NT2/D1 (cell line): ENCODE measurements around the gene NUDCD3.

Source experiments
- DNase-seq: peaks from one replicate; pipeline ENCODE4 v3.0.0-alpha.2; 2011; ENCODE audit warnings: low read depth, low spot score
- H3K27me3 ChIP-seq: 2 replicates; pipeline ENCODE4 v1.6.0; 2011; ENCODE audit warnings: mild to moderate bottlenecking; ENCODE audit not compliant: insufficient read length, insufficient read depth
- H3K36me3 ChIP-seq: 2 replicates; pipeline ENCODE4 v1.6.1; 2011; ENCODE audit warnings: mild to moderate bottlenecking, low read length, mixed read lengths; ENCODE audit not compliant: insufficient read depth, insufficient read length
- H3K4me1 ChIP-seq: 2 replicates; pipeline ENCODE4 v1.5.1; 2011; ENCODE audit not compliant: insufficient read depth, insufficient read length
- H3K4me3 ChIP-seq: 2 replicates; pipeline ENCODE4 v1.5.1; 2011; ENCODE audit warnings: low read depth; ENCODE audit not compliant: insufficient read length
- H3K9ac ChIP-seq: 2 replicates; pipeline ENCODE4 v1.6.0; 2011; ENCODE audit warnings: low read depth; ENCODE audit not compliant: insufficient read length
- H3K9me3 ChIP-seq: 2 replicates; pipeline ENCODE4 v1.5.1; 2011; ENCODE audit warnings: mild to moderate bottlenecking, low read length; ENCODE audit not compliant: insufficient read depth
- SUZ12 ChIP-seq: IDR thresholded peaks from 2 replicates; pipeline ENCODE4 v1.6.1; 2011; ENCODE audit not compliant: insufficient read length, insufficient read depth; ENCODE audit errors: extremely low read depth
- YY1 ChIP-seq: IDR thresholded peaks from 2 replicates; pipeline ENCODE4 v1.6.1; 2011; ENCODE audit not compliant: insufficient read length, insufficient read depth
- ZNF274 ChIP-seq: IDR thresholded peaks from 2 replicates; pipeline ENCODE4 v1.6.1; 2011; ENCODE audit warnings: mild to moderate bottlenecking, low read depth, low read length

Gene NUDCD3

DNA sequence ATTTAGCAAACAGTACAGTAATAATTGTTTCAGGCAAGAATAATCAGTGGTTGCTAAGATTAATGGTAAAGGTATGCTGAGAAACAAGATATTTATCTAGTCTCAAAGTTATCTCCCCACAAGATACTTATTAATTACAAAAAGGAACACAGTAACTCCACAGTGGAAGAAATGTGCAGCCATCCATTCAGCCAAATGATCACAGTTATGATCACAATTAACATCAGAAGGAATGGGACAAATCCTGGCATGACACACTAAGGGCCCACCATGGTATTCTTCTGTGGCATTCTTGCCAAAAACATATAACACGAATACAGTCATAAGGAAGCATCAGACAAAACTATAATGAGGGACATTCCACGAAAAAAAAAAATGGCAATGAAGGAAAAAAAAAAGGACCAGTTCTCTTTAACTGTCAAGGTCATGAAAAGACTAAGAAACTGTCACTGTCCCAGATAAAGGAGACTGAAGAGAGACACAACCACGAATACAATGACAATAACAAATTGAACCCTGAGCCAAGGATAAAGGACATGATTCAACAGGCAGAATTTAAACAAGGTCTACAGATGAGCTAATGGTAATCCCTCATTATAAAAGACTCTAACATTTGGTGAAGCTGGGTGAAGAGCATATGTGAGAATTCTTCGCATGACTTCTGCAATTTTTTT is 20.9 kb downstream of the NUDCD3 start:
- Histone ChIP-seq H3K27me3 (no peaks in the 10 kb centered on the region), H3K36me3 (peaks cover 95% of the 10 kb centered on the region), H3K9me3 (no peaks in the 10 kb centered on the region), H3K4me3 (no peak overlapping the region), H3K4me1 (no peaks in the 10 kb centered on the region), H3K9ac (no peak overlapping the region)
- no peak for DNase-seq
- TF ChIP-seq YY1 = no peak
- TF ChIP-seq SUZ12 = no peak
- no peak for TF ChIP-seq ZNF274

DNA sequence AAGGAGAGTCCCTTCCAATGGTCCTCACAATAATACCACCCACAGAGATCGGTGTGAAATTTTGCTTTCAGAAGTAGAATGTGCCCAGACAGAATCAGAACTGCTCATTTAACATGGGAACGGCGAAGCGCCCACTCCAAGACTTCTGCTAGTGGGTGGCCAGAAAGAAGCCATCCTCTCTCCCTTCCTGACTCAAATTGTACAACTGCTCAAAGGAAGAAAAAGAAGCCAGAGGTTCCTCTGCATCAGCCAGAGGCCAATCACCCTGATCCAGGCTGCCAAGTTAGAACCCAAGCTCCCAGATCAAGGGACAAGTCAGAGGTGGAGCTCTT is 23.3 kb downstream of the NUDCD3 start:
- Histone ChIP-seq H3K4me3 (no peak overlapping the region), H3K9ac (no peak overlapping the region), H3K27me3 (no peaks in the 10 kb centered on the region), H3K36me3 (peaks cover 84% of the 10 kb centered on the region), H3K9me3 (no peaks in the 10 kb centered on the region), H3K4me1 (no peaks in the 10 kb centered on the region)
- TF ChIP-seq SUZ12 = no peak
- no peak for TF ChIP-seq ZNF274
- no peak for DNase-seq

DNA sequence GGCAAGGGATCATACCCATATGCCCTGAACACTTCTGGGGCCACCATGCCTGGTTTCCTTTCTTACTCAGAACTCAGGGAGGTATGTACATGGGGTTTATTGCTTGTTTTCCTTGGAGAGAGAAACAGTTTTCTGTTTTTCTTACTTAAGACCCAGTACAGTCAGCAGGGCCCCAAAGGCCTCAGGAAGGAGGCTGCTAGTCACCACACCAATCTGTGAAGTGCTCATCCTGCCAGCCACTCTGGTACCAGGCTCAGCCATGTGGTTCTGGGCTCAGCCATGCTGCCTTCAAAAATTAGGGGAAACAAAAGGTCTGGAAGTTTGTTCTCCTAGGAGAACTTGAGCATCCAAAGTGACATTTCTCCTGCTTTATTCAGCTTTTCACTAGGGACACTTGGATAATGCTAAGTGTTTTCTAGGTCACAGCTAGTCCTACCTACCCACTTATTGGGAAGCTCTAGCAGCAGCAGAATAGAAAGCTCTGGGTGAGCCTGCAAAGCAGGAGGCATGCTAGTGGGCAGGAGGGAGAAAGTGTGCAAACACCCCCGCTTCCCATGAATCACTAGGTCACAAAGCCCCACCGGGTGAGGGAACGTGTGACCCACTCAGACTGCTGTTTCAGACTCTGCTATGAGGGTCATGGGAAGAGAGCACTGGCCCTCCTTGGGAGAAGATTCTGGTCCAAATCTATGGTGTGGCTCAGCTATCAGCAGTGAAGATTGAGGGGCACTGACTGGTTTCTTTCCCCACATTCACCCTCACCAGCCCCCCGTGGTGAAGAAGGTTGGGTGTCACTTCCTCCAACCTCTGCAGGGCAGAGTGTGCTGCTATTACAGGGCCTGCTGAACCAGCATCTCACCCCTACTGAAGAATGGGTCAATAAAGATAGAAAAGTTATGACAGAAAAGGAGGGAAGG is 23.9 kb downstream of the NUDCD3 start:
- Histone ChIP-seq H3K4me3 (no peak overlapping the region), H3K9ac (no peak overlapping the region), H3K4me1 (no peaks in the 10 kb centered on the region), H3K36me3 (peaks cover 84% of the 10 kb centered on the region), H3K9me3 (no peaks in the 10 kb centered on the region), H3K27me3 (no peaks in the 10 kb centered on the region)
- no peak for DNase-seq
- TF ChIP-seq ZNF274 = no peak

DNA sequence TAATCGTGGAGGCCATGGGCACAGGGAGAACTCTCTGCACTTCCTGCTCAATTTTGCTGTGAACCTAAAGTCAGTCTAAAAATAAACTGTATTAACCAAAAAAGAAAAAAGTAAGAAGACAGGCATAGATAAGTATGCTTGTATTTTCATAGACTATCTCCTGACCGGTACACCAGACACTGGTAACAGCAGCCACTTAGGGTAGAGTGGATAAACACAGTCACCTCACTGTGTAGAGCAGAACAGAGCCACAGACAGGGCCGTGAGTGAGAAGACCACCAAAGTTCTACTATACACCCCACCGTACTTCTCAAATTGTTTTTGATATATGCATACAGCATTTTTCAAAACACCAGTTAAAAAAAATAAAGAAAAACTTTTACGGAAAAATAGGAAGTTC is 25.0 kb downstream of the NUDCD3 start:
- Histone ChIP-seq H3K27me3 (no peaks in the 10 kb centered on the region), H3K4me1 (no peaks in the 10 kb centered on the region), H3K9ac (no peak overlapping the region), H3K9me3 (no peaks in the 10 kb centered on the region), H3K36me3 (peaks cover 78% of the 10 kb centered on the region), H3K4me3 (no peak overlapping the region)
- TF ChIP-seq SUZ12 (no peak), ZNF274 (no peak), YY1 (no peak)
- DNase-seq = no peak

DNA sequence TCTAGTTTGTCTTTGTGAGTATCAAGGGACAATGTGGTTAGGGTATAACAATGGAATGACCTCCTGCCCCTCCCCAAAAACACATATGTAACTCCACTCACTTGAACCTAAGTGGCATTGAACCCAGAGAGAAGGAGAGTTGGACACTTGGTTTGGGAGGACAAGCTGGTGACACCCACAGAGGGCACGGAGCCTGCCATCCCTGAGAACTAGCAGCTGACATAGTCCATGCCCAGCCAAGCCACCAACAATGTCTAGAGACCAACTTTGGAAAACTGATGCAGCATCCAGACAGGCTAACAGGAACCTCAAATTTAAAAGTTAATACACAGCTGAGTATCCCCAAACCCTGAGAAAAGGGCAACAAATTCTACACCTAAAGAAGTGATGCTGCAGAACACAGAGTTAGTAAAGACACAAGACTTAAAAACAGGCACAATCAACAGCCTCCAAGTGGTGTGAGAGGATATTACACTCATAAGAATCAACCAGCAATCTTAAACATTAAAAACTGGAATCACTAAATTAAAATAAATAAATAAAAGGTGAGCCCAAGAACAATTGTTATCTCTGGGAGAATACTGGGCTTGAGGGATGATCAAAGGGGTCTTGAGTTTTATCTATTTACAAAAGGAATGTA is 27.2 kb downstream of the NUDCD3 start:
- TF ChIP-seq ZNF274 (no peak), SUZ12 (no peak), YY1 (no peak)
- Histone ChIP-seq H3K9me3 (no peaks in the 10 kb centered on the region), H3K4me1 (no peaks in the 10 kb centered on the region), H3K36me3 (peaks cover 76% of the 10 kb centered on the region), H3K4me3 (no peak overlapping the region), H3K9ac (no peak overlapping the region), H3K27me3 (no peaks in the 10 kb centered on the region)
- no peak for DNase-seq

DNA sequence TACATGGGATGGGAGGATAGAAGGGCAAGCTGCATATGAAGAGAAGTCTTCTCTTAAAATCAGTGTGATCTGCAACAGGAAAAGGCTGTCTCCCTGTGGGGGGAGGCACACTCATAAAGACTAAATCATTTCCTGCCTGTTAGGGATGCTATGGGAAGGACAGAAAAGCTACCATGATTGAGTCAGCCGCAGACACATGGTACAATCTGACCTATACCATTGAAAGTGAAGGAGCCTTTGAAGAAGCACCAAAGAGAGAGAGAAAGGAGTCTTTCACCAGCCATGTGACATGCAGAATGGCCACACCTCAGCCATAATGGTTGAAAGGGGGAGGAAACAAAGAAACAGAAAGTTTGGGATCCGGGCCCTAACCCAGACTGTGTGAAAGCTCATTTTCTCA is 29.1 kb downstream of the NUDCD3 start:
- no peaks in the 10 kb centered on the region for H3K9me3 ChIP-seq
- TF ChIP-seq ZNF274 (no peak), YY1 (no peak), SUZ12 (no peak)
- H3K9ac ChIP-seq = no peak overlapping the region
- H3K27me3 ChIP-seq = no peaks in the 10 kb centered on the region
- H3K4me3 ChIP-seq = no peak overlapping the region
- H3K36me3 ChIP-seq = peaks cover 59% of the 10 kb centered on the region
- DNase-seq = no peak
- H3K4me1 ChIP-seq = no peaks in the 10 kb centered on the region

DNA sequence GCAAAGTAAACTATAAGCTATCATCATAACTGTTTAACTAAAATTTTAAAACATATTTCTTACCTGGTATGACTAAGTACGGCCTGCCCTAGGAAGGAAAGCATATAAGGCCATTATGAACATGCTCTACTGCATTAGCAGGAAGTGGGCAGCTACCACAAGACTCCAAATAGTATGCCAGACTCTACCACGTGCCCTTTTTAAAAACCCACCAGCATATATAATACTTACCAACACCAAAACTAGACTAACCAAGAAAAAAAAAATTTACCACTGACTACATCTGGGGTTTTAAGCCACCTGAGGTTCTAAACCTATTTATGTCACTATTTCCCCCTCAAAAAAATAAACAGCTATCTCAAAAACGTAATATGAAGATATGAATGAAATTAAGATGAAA is 30.1 kb downstream of the NUDCD3 start:
- DNase-seq = no peak

More for the DNA sequence above, 30.1 kb downstream of the NUDCD3 start:
- H3K36me3 ChIP-seq = peaks cover 54% of the 10 kb centered on the region
- H3K4me3 ChIP-seq = no peak overlapping the region
- no peaks in the 10 kb centered on the region for H3K27me3 ChIP-seq
- no peaks in the 10 kb centered on the region for H3K4me1 ChIP-seq
- H3K9me3 ChIP-seq = no peaks in the 10 kb centered on the region
- no peak for TF ChIP-seq ZNF274
- TF ChIP-seq YY1 = no peak
- TF ChIP-seq SUZ12 = no peak
- no peak overlapping the region for H3K9ac ChIP-seq
